Measurements from ENCODE around the gene POPDC3.
A peak's percentile ranks its signal among the peaks of the same experiment; 100 is the strongest.
"Not testable (repeated sequence)": the region's sequence is repeated elsewhere in the genome, so short reads cannot be mapped to it uniquely, and the experiment has no call there.

Gene POPDC3, protein sequence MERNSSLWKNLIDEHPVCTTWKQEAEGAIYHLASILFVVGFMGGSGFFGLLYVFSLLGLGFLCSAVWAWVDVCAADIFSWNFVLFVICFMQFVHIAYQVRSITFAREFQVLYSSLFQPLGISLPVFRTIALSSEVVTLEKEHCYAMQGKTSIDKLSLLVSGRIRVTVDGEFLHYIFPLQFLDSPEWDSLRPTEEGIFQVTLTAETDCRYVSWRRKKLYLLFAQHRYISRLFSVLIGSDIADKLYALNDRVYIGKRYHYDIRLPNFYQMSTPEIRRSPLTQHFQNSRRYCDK

DNA sequence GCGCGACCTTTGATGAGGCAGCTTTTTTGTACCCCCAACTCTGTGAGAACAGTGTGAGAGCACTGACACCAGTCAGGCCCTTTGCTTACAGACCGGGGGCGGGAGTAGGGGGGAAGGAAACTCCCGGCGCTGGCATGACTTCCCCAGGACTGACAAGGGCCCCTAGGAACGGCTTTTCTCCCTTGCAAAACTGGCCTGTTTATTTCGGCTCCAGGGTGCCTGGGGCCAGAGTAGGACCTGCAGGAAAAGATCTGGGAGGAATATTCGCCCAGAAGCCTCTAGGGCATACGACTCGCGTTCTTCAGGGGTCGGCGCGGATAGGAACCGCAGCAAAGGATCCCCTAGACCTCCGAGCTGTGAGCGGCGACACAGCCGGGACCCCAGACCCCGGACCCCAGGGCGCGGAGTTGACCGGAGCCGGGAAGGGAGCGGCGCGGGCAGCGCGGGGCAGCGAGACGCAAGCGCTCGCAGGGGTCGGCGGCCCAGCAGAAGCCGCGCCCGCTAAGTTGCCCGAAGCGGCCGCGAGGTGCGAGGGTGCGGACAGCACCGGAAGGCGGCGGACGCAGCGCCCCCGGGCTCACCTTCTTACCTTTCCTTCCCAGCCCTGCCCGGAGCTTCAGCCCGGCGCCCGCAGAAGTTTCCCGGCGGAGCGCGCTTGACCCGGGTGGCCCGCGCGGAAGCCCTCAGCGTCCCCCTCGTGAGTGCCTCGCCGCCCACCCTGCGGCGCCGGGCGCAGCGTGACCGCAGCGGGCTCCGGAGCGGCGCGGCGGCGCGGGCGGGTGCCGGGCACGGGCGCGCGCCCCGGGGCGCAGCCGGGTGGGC is at the start of gene POPDC3:
Gene POPDC3, minus strand, starts transcription at position 771 of the 822 bp plus-strand sequence. CDS start 18,105 bp downstream, outside the sequence.
- DNase-seq = peak; percentile 29 to 46

DNA sequence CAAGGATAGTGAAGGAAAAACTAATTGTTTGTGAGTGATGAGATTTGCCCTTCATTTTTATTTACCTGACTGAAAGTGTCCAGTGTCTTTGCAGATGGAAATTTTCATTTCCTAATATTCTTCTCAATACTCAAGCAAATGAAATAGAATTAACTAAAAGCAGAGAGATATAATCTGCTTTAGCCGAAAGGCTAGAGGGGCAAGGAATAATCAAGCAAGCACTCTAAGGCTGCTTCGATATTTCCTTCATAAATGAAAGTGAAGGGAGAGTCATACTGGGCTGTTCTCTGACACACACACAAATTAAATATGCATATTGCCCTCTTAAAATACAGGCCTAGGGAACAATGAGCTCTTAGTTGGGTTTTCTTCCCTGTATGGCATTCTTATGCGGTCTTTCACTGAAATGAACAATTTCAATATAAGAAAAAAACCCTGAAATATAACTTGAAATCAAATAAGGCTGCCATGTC is 47.5 kb upstream of the POPDC3 start:
- no peak for DNase-seq

DNA sequence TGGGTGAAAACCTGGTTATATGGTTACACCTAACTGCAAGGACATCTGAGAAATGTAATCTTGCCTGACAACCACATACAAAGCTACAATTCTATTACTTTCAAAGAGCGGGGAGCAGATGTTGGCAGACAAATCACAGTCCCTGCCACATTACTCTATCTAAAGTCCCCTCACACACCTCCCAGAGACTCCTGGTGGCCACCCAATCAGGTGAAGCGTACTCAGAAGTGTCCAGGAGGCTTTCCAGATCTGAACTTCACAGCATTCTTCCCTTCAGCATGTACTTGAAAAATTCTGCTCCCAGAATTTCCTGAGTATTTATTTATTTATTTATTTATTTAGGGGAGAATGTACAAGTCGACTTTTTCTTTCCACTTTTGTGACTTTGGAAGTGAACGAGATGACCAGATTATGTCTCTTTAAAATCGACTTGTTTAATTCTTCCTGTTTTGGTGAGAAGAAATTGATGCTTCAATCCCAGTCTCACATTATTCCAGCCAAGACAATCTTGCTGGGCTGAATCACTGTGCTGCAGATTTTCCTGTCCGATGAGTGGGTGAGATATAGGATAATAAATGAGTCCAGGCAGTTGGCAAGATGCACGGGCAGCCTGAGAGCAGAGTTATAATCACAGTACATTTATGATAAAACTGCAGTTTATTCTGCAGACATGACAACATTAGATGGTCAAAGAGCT is 46.9 kb upstream of the POPDC3 start:
- DNase-seq = no peak

DNA sequence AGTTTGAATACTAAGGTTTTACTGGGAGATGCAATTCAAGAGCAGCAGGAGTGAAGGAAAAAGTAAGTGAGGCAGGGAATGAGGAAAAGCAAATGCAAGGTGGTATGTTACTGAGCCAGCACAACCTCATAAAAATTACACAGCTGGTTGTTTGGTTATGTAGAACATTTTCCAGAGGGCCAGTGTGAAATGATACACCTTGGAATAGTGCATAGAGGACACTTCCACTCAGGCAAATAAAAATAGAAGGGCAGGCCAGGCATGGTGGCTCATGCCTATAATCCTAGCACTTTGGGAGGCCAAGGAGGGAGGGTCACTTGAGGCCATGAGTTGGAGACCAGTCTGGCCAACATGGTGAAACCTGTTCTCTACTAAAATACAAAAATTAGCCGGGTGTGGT is 43.4 kb upstream of the POPDC3 start:
- DNase-seq = no peak

DNA sequence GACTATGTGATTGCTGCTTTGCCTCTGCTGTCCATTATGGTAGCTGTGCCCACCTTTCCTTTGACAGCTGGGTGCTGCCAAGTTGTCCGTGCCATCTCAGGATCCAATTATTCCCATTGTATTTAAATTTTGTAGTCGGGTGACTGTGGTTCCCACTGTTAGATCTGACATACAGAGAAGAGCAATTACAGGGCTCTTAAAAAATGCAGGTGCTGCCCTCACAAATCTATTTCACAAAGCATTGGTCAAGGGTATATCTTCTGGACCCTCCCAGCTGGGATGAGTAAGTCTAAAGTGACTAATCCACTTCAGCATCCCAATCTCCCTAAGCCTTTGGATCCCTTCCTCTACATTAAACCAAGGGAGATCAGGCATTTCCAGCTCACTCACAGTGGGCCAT is 41.4 kb upstream of the POPDC3 start:
- DNase-seq = not testable (repeated sequence)

DNA sequence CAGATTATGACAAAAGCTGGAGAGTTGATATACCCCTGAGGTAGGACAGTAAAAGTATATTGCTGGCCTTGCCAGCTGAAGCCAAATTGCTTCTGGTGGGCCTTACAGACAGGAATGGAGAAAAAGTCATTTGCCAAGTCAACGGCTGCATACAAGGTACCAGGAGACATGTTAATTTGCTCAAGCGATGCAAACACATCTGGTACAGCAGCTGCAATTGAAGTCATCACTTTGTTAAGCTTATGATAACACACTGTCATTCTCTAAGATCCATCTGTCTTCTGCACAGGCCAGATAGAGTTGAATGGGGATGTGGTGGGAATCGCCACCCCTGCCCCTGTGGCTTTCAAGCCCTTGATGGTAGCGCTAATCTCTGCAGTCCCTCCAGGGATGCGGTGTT is 40.4 kb upstream of the POPDC3 start:
- no peak for DNase-seq

DNA sequence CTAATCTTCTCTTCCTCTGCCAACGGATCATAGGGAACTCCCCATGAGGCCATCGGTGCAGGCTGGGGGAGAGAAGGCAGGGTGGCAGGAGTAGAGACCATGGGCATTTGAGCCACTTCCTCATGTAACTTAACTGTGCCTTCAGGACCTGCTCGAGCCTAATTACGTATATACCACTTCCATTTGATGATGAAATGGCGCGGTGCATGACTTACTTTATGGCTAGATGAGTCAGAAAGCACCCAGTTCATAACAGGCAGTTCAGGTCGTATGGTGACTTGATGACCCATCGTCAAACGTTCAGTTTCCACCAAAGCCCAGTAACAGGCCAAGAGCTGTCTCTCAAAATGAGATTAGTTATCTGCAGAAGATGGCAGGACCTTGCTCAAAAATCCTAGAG is 39.4 kb upstream of the POPDC3 start:
- not testable (repeated sequence) for DNase-seq

DNA sequence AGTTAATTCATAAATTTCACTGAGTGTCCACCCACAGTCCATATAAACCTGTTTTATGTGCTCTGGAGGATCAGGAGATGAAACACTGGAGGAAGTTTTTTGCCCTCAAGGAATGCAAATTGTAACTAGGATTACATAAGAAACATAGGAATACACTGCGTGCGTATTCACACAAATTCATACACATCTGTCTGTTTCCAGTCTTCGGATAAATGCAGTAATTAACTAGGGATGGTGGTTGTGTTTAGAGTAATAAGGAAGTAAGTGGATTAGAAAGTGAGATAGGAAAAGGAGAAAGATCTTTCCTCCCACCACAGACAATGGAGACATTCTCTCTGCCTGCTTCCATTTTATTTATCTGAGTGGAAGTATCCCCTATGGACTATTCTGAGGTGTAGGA is 35.7 kb upstream of the POPDC3 start:
- no peak for DNase-seq

DNA sequence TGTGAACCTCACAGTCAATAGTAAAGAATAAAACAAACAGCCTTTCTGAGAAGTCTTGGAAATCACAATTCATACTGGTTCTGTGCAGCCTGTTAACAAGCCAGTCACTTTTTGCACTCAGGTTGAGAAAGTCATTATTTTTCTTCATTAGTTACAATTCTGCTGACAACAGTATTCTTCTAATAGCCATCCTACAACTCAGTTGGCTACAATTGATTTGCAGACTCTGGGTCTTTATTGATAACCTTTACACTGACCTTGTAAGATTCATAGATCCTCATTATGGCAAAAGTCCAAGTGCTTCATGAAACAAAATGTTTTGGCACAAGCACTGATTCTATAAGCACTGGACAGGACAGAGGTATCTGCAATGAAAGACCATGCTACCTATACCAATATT is 34.9 kb upstream of the POPDC3 start:
- DNase-seq = no peak

DNA sequence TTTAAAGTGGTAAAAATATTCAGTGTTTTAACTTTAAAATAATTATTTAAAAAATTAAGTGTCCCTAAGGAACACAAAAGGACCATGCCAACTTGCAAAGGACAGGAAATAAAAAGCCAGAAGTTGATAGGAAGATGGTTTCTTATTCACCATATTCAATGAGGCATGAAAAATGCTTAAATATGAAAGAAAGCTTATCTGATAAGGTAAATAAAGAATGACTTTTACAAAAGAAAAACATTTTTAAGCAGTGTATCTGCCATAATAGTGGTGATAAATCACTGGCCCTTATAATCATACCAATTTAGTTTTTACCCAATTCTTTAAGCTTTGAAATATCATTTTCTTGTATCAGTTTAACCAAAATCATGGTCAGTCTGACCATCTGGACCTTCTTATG is 33.5 kb upstream of the POPDC3 start:
- no peak for DNase-seq

DNA sequence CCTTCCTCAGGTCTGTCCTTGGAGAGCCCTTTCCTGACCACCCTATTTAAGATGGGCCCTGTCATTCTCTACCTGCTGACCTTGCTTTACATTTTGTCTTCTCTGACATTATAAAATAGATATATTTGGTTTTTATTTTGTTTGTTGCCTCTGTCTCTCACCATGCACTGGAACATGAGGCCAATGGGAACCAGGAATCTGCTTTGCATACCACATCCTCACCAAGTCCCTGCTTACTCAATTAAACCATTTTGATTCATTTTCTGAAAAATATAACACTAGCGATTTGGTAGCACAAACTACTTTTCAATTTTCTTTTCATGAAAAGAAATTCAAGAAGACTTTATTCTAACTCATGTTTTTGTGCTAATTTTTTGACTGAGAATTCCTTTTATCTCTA is 32.8 kb upstream of the POPDC3 start:
- DNase-seq = no peak

DNA sequence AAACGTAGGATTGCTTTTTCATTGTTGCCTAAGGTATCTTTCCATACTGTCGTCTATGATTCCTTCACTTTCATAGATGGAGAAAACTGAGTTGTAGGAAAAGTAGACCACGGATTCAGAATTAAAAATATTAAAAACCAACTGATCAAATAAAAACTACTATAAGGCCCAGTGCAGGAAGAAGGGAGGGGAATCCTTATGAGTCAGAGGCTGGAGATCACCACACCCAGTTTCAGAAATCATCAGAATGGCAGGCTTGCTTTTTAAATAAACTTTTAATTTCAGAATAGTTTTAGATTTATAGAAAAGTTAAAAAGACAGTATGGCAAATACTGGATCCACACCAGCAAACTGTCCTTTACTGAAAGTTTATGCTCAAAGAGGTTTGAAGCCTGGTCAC is 32.0 kb upstream of the POPDC3 start:
- no peak for DNase-seq

DNA sequence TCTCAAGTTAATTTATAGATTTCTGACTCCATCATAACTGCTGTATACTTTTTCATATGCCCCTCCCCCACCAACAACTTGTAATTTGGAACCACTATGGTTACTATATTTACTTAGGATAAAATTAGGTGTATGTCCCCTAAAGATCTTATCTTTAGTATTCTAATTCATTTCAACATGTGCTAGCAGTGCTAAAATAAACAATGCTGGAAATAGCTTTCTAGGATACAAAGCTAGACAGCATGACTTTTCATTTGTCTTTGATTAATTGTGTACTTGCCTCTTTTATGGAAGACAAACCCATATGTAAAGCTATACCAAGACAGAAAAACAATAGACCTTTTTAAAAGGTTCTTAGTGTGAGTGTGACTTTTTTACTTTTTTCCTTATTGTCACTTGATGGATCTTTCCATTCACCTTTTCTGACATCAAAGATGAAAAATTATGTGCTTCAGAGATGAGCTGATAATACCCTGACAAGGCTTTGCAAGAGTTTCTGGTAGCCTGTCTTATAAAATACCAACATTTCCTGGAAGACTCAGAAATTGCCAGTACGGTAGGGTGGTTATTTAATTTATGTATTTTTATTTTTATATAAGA is 31.2 kb upstream of the POPDC3 start:
- no peak for DNase-seq

DNA sequence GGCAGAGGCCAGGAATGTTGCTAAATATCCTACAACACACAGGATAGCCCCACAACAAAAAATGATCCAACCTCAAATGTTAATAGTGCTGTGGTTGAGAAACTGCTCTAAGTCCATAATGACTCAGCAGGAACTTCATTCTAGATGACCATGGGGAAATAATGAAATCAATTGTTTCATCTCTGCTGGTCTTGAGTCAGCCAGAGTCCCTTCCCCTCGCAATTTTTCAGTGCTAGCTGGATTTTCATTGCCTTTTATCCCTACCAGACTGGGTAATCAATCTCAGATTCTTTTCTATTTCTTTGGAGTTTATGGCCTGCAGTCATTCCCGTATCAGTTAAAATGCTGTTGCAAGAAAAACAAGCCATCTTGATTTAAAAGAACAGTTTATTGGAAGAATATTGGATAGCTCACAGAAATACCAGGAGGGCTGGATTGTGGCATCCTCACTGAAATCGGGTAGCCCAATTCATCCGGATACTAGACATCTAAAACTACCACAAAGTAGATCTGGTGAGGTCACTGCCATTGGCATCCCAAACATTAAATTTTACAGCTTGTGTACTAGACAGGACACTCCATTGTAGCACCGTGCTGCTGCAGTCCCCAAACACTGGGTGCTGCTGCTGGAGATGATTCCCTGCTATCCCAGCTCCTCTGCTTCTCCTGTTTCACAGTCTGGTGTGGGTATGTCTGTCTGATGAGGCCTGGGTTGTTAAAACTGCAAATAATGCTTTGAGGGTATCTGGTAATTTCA is 30.3 kb upstream of the POPDC3 start:
- DNase-seq = no peak

DNA sequence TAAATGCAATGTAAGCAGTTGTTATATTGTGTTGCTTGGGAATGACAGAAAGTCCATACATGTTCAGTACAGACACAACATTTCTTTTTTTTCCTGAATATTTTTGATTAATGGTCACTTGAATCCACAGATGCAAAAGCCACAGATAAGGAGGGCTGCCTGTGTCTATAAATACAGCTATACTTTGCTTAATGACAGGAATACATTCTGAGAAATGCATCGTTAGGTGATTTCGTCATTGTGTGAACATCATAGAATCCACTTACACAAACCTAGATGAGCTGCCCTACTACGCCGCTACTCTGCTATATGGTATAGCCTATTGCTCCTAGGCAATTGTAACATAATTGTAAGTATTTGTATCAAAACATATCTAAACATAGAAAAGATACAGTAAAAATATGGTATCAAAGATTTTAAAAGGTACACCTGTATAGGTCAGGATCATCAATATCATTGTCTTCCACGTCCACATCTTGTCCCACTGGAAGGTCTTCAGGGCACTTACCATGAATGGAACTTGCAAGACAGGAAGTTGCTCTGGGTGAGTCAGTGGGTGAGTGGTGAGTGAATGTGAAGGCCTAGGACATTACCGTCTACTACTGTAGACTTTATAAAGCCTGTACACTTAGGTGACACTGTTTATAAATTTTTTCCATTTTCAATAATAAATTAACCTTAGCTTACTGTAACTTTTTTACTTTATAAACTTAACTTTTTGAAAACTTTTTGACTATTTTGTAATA is 27.9 kb upstream of the POPDC3 start:
- DNase-seq = no peak

DNA sequence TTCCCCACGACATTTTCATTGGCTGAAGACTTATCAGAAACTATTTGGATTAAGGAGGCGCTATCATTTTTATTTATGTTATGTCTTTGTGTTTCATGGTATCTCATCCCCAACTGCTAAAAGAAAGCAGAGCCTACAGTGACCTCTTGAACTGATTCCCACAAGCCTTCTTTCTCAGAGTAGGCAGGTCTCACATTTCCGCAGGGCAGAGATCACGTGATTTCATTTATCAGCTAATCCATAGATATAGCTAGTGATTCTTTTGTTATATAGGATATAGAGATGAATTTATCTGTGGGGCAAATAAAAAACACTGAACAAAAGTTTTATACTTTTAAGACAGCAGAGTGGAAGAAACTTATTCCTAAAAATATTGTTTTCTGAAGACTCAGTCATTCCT is 25.0 kb upstream of the POPDC3 start:
- no peak for DNase-seq

DNA sequence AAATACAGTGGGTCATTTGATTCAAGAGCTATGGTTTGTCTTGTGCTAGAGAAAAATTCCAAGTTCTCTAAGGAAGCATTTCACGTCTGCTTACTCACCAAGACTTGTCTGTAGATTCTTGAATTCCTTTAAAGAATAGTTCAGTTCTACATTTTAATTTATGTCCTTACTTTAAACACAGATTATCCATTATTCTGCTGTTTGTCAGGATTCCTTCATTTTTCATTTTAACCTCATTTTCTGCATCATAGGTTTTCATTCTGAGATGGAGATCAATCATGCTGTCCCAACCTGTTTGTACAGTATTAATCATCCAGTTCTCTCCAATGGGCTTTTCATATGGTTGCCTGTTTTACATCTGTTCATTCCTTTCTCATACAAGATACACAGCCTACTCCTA is 24.5 kb upstream of the POPDC3 start:
- no peak for DNase-seq

DNA sequence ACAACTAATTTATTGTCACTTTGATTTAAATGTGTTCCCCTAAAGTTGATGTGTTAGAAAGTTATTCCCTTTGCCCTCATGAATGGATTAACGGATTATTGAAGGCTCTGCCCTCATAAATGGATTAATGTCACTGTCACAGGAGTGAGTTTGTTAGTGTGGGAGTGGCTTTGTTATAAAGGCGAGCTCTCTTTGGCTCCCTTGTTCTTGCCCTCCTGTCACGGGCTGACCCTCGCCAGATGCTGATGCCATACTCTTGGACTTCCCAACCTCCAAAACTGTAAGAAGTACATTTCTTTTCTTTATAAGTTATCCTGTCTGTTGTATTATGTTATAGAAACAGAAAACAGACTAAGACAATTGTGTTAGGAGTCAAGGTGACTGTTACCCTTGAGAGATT is 22.7 kb upstream of the POPDC3 start:
- DNase-seq = no peak

DNA sequence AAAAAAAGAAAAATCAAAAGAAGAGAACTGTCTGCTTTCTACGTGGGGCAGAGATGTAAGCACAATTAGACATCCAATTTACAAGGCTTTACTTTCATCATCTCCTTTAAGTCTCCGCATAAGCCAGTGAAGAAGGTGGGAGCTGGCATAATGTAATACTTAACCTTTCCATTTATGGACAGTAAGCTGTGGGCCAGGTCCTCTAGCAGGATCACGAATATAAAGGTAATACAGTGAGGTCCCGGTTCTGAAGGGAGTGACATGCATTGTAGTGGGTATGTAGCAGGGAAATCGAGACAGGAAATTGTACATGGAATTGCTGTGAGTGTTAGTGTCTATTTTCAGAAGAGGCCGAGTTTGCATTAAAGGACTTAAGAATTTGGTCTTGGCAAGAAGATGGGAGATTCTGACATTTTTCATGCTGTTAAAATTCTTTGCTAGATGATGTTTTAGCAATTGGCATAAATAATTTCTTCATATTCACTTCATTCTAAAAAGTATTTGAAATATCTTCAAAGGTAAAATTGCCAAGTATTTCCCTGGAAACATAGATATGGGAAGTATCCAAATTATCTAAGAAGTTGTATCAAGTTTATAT is 20.4 kb upstream of the POPDC3 start:
- DNase-seq = no peak

DNA sequence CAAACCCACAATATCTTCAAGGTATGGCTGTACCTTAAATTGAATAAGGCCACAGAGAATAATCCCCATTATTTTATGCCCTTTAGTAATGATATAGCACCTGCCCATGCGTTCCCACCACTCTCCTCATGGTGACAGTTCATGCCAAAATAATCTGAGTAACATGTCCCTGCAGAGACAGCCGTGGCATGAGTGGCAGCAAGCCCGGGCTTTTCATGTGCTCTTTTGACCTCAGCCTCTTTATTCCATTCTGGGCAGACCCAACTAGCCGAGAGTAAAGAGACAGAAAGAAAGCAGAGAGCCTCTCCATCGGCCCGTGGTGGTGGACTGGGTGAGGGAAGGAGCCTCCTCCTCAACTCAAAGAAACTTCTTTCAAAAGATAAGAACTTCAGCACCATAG is 19.9 kb upstream of the POPDC3 start:
- DNase-seq = no peak

DNA sequence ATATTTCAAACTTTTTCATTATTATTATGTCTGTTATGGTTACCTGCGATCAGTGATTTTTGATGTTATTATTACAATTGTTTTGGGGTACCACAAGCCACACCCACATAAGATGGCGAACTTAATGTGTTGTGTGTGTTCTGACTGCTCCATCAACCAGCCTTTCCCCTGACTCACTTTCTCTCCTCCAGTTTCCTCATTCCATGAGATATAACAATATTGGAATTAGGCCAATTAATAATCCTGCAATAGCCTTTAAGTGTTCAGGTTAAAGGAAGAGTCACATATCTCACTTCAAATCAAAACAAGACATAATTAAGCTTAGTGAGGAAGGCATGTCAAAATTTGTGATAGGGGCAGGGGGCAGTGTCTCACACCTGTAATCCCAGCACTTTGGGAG is 16.3 kb upstream of the POPDC3 start:
- no peak for DNase-seq

Measured in NCI-H2081 (cell line).